GM19467 (cell line): ENCODE results near the gene KRT81.
"Not testable (repeated sequence)": the region's sequence is repeated elsewhere in the genome, so short reads cannot be mapped to it uniquely, and the experiment has no call there.

Experiments
- ATAC-seq: cut with Tn5 transposase; IDR thresholded peaks from one replicate; pipeline ENCODE4 v1.9.1; 2021; ENCODE audit warnings: mild to moderate bottlenecking, moderate library complexity; ENCODE audit not compliant: unreplicated experiment

Gene KRT81

GRCh38 chr12:52244615-52244994 lies 46.7 kb downstream of the KRT81 start:
- no peak for ATAC-seq

- peak; percentile 71 for ATAC-seq
These were observed 47.3 kb downstream of the KRT81 start for GRCh38 chr12:52243856-52244614.

GRCh38 chr12:52243259-52243855 lies 48.0 kb downstream of the KRT81 start:
- no peak for ATAC-seq

- no peak for ATAC-seq
These were observed 48.7 kb downstream of the KRT81 start for GRCh38 chr12:52242442-52243258.

GRCh38 chr12:52241205-52241842 lies 50.0 kb downstream of the KRT81 start:
- ATAC-seq: no peak

GRCh38 chr12:52240247-52240646 lies 51.1 kb downstream of the KRT81 start:
- not testable (repeated sequence) for ATAC-seq

GRCh38 chr12:52239767-52240166 lies 51.6 kb downstream of the KRT81 start:
- ATAC-seq: no peak

- ATAC-seq: no peak
These were observed 52.3 kb downstream of the KRT81 start for GRCh38 chr12:52238916-52239646.

- no peak for ATAC-seq
These were observed 53.0 kb downstream of the KRT81 start for GRCh38 chr12:52238207-52238840.

- no peak for ATAC-seq
These were observed 54.8 kb downstream of the KRT81 start for GRCh38 chr12:52236386-52237050.
